SHP77 treated with DMSO at 0.1 percent for 48 hours (cell line): ENCODE results near the gene MYLK4.

Source experiments
- DNase-seq: peaks from one replicate; lab custom pipeline; 2025; lab: John Stamatoyannopoulos, UW

The MYLK4 gene

DNA sequence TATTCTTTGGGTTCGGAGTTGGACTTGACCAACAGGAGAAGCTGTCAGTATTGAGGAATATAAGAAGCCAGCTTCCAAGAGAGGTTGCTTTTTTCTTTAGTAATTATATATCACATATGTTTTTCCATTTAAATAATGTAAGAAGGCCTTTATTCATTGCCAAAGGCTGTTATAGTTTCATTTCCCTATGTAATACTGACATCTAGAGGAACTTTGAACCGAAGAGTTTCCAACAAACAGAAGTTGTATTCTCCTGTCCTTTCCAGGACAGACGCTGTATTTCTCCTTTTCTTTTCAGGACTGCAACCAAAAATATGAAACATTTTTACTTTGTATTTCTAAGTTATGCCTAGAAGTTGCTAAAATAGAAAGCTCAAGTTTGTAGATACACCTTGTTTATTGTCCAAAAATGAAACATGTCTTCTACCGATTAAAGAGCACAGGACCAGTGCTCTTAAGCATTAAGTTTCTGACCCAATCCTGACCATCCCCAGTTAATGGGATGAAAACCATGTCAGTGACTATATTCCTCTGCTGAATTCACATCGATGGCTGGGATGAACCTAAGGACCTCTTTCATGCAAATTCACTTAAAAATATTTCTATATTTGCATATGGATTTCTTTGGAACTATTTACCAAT is 55.1 kb downstream of the MYLK4 start:
- peak; percentile 15 for DNase-seq

DNA sequence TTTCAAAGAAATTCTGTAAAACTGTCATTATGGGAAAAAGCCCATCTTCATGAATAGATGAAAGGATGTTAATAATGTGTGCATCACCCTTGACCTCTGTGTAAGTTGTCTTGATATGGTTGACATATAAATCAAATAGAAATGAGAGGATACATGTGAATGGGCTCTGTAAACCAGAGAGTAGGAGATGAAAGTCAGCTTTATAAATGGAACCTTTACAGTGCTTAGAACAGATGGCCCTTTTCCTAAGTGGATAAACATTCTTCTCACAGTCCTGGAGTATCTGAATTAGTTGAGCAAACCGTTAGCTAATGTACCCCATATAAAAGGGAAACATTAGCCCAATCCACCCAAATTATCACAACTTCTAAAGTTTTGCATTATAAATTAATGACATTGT is 57.5 kb downstream of the MYLK4 start:
- no peak for DNase-seq

DNA sequence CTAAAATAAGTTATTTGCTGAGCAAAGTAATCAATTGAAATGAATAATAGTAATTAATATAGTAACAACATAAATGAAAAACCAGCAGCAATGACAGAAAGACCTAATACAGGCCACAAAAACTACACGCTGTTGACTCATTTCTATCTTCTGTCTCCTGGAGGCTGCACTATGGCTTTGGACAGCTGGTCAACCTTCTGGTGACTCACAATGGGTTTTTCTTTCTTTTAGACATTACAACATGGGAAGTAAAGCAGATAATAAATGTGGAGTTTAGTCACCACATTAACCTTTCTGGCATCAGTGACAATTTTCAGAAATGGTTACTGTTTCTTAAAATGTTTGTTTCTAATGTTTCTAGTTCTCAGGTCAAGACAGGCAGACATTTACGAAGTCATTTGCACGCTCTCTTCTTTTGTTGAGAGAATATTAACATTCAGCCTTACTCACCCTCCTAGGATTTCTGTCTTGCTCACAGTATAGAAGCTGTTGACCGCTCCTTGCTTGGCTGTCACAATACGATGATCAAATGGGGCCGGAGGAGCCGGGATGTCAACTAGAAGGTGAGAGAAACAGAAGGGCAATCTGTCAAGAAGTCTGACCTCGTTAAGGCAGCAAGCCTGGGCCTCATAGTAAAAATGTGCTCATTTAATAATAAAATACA is 62.2 kb downstream of the MYLK4 start:
- DNase-seq, result no peak

DNA sequence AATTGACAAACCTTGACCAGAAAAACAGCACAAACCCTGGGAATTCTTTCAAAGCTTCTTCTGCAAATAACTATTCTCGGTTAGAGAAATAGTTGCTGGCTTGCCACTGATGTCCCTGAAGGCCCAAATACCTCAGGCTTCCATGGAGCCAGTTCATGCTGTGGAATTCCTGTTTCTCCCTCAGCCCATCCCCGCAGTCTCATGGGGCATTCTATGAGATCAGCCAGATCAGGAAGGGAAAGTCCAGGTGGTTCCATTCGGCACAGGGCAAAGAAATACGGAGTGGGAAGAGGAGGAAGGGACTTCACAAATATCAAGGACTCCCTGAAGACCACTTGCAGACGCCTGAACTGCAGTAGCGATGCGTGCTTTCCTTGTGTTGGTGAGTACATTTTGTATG is 63.3 kb downstream of the MYLK4 start:
- DNase-seq, result no peak

DNA sequence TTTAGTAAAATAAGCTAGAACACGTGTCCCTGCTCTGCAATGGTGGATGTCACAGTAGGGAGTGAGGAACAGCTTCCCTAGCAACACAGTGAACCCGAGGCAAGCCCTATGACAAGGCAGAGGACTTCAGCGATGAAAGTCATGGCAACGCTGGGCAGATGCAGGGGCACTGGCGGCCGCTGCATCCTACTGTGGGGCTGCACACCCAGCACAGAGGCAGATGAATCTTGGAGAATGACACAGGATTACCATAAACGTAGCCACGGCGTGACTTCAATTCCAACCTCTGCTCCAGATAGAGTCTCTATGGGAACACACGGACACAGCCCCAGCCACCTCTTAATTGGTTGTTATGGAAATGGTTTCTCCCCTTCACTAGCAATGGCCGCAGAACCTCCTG is 64.2 kb downstream of the MYLK4 start:
- no peak for DNase-seq

DNA sequence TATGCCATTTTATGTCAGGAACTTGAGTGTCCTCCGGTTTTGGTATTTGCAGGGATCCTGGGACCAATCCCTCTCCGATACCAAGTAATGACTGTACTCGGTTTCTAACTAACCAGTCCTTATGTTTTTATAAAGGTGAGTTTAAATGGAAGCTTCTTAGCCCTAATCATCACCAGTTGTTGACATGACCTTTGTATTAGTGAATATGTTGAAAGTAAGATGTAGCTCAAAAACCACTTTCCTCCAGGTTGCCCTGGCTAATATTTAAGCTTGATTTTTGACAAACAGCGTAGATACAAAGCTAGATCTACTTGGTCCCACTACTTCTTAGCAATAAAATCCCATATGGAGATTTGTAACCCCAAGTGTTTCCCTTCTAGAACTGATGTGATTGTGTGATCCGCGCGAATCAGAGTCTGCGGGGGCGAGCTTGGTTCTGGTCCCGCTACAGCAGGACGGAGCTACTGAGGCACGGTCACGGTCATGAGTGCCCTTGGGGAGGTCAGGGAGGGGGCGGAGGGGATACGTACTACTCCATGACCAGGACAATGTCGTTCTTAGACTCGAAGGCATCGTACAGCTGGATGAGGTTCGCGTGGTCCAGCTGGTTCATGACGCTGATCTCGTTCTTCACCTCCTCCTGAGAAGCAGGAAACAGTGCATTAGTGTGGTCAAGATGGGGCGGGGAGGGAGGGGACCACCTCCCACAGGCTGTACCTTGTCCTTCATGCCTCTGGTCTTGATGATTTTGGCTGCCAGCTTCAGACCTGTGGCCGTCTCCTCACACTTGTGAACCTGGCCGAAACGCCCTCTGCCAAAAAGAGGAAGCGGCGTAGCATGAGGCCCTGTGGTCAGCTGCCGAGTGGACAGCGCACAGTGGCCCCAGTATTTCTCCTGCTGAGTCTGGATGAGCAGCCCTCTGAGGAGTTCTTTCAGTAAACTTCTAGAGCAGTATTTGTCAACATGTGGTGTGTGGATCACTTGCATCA is 65.7 kb downstream of the MYLK4 start:
- no peak for DNase-seq

DNA sequence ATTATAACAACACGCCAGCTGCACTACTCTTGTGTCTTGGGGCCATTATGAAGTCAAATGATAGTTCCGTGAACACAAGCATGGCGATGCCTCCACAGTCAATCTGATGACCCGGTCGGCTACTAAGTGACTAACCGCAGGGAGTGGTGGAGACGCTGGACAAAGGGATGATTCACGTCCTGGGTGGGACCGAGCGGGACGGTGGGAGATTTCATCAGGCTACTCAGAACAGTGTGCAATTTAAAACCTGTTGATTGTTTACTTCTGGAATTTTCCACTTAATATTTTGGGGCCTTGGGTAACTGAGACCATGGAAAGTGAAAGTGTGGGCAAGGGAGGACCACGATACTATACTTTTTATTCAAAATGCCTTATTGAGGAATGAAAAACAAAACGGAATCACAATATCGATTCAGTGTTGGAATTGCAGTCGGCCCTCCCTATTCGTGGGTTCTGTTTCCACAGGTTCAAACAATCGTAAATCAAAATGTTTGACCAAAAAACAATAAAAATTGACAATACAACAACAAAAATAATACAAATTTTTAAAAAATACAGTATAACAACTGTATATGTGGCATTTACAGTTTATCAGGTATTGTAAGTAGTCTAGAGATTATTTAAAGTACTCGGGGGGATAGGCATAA is 66.5 kb downstream of the MYLK4 start:
- DNase-seq, result no peak

DNA sequence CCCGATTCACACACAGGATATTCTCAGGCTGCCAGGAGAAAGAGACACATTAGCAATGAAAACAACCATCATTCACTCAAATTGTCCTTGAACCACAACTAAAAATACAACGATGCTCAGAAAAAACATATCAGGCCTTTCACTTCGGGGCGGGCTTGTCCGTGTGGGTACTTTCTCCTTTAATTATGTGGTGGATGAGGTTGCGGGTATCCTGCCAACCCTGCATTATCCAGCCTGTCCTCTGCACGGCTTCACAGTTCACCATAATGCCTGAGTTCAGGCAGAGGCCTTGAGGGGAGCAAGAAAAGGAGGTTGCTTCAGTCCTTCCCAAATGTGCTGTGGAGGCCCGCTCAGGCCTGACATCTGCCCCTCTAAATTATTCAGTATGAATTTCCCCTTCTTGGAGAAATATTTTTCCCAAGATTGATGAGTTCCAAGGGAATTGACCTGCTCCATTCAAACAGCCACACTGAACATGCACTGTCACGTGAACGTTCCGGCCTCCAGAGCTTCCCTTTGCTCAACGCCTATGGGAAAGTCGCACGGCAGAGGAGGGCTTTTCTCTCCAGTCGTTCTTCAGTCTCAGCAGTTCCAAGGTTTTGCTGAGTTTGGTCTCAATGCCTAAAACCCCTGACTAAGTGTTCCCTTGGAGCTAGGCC is 70.3 kb downstream of the MYLK4 start:
- DNase-seq, result no peak

DNA sequence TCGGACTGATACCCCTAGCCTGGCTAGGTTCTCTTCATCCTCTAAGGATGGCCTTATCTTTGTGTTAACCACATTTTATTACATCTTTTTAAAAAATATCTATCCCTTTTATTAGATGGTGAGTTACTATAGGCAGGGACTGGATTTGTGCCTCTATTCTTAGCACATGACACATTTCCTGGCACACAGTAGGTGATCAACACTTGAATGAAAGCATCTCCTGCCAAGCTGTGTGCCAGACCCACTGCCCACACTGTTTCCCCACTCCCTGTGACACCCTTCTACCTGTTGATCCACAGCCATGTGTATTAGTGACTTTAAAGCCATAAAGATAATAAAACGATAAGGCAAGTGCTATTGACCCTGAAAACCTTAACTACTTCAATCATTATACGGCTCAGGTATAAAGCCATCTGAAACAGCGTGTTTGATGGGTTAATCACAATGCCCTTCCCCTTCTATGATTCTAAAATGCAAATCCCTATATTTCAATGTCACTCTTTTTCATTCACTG is 73.6 kb downstream of the MYLK4 start:
- DNase-seq, result no peak

DNA sequence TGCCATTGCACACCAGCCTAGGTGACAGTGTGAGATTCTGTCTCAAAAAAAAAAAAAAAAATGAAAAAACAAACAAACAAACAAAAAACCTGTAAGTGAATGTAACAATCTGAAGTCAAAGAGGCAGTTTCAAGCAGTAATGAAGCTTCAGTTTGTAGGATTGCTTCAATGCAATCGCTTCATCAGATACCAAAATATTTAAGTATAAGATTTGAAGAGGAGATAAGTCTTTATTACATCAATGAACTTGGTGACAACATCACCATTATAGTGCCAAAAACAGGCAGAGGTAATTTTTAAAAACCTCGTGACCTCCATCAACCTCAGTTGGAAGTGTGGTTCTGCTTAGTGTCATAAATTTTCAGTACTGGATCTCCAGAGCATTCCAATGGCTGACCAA is 74.7 kb downstream of the MYLK4 start:
- no peak for DNase-seq

DNA sequence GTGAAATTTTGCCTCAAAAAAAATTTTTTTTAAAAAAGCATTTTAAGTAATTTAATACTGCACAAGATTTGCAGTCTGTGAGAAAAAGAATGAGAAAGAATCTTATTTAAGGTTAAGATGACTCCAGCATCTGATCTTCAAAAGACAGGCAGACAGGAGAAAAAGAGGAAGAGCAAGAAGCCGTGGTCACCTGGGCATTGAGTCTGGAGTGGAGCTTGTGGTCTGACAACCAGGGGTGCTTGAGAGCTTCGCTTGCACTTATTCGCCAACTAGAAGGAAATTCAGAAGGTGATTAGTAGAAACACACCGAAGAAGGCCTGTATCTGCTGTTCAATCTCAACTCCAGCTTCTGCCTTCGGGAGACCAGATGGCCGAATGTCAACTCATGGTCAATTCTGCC is 75.9 kb downstream of the MYLK4 start:
- no peak for DNase-seq

DNA sequence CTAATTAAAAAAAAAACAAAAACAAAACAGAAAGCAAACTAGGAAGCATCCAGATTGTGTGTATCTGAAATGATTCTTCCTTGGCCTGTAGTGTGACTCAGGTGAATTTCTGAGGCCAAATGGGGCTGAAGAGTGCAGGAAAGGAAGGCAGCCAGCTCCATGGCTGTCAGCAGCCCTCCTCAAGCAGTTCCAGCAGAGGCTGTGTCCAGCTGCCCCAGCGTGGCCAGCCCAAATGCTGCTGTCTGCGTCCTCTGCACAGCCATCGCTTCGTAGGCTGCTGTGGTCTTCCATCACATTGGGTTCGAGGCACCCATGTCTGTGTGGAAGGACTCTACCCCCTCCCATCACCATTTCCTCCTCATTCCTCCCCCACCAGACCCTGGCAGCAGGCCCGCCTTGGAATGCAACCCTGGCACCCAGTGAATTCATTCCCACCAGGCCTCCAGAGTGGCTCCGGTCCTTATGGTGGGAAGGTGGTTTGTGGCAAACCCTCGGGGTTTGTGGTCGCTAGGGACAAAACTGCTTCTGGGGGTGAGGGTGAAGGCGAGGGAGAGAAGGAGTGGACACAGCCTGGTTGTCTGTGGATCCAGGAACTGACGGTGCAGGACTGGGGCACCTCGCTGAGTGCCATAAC is 81.5 kb downstream of the MYLK4 start:
- DNase-seq, result no peak

DNA sequence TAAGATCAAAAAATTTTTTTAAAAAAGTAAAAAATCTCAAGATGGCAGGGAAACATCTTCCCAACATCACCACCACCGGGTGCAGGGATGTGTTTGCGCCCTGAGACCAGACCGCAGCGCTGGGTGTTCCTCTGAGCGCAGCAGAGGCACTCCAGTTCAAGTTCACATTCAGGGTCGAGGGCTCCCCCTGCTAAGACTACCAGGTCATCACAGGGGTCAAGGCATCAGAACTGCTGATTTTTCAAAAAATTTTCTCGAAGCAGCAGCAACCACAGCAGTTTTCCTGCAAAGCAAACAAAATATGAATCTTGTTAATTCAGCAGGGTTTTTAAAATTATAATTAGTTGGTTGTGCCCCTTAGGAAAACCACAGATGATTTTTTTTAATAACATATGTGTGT is 83.1 kb downstream of the MYLK4 start:
- DNase-seq, result no peak

DNA sequence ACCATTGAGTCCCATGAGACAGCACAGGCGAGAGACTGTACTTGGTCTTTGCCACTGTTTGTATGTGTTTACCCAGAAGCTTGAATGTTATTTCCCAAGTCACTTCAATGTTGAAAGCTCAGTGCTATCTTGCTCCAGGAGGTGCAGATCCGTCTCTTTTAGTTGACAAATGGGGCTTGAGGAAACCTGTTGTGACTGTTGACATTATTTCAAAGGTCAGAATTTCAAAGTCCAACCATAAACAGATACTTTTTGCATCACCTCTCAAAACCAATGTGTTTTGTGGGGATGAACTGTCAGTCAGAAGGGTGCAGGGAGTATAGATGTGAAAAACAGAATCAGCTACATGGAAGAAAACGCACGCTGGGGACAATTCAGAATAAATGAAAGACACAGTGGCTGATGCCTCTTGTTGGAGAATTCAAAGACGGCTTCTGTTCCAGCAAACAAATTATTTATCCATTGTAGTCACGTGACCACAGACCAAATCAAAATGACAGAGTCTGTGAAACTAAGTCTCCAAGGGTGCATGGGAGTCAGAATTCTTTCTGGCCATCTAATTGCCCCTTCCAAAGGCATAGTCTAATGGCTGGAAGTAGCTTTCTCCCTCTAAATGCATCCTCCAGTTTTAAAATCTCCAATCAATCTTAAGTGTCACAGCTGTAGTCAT is 83.7 kb downstream of the MYLK4 start:
- no peak for DNase-seq

DNA sequence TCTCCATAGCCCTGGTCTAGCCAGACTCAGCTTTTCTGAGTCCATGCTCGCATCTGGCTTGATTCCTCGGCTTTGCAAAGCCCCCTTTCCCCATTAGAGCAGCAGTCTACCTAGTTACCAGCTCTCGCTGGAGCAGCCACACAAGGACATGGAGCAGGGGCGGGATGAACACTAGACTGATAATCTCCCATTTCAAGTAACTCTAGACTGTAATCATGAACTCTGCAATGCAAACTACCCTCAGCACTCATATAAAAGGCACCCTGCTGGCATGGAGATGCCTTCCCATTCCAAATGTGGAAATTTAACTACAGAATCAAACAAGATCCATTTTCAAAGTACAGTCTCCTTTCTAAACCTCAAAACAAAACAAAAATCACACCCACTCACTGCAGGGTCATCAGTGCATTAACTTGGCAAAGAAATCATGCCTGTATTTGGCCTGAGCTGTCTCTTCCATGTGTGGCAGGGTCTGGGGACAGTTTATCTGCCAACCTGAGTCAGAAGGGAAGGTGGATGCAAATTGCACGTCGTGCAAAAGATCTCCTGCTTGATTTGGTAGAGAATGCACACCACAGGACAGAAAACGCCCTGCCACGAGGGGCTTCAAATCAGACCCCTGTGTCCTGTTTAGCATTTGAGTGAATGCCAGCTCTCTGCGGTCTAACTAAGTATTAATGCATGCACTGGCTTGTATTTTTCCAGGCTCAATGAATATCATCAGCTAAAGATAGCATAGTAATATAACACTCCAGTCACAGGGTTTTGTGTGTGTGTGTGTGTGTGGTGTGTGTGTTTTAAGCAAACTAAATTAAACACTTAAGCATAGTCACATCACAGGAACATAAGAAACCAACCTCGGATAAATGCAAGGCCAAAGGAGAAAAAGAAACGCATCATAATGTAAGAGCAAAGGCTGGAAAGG is 85.3 kb downstream of the MYLK4 start:
- DNase-seq, result no peak

DNA sequence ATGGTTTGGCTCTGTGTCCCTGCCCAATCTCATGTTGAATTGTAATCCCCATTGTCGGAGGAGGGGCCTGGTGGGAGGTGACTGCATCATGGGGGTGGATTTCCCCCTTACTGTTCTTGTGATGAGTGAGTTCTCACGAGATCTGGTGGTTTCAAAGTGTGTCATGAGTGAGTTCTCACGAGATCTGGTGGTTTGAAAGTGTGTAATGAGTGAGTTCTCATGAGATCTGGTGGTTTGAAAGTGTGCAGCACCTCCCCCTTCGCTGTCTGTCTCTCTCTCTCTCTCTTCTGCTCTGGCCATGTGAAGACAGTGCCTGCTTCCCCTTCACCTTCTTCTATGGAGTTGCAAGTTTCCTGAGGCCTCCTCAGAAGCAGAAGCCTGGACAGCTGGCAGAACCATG is 87.6 kb downstream of the MYLK4 start:
- no peak for DNase-seq

DNA sequence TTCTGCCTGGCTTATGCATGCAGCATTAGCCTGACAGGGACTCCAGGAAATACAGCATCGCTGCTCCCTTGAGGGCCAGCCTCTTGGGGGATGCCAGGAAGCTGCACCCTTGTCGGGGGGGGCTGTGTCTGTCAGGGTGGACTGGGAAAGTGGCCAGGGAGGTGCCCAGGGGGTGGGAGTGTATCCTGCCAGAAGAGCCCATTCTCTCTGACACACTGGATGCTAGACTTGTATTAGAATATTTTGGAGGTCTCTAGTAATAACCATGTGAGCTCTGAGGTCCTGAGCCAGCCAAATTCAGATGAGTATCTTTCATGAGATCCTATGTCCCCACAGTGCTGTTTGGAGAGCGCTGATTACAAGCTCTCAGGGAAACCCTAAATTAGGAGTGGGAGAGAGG is 89.1 kb downstream of the MYLK4 start:
- DNase-seq, result no peak

DNA sequence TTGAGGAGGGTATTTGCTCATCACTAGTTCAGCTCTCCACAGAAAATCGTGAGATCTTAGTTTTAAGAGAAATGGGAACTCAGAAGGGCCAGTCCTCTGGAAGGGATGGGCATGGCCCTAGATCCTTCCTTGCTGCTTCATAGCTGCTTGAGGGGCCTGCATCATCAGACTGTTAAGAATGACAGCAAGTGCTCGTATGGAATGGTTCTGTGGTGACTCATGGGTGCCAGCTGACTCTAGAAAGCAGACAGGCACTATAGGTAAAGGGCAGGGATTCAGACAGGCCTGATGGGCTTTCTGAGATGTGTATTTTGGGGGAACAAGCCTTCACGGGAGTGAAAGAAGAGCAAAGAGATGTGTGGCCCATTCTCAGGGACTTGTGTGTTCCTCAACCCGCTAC is 90.8 kb downstream of the MYLK4 start:
- no peak for DNase-seq

DNA sequence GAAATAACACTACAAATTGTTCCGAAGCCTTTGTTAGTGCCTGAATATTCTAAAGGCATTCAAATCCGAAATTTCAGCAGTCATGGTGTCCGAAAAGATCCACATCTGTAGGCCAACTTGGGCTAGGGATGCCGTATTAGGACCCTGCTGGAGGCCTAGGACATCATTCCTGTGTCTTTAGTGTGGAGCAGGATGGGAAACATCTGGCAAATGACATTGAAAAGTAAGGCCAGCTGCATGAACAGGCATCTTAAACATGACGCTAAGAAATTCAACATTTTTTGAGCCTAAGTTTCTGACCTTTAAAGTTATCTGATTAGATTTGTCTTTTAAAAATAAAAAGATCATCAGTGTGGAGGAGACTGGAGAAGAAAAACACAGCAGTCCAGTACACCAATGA is 91.3 kb downstream of the MYLK4 start:
- no peak for DNase-seq

DNA sequence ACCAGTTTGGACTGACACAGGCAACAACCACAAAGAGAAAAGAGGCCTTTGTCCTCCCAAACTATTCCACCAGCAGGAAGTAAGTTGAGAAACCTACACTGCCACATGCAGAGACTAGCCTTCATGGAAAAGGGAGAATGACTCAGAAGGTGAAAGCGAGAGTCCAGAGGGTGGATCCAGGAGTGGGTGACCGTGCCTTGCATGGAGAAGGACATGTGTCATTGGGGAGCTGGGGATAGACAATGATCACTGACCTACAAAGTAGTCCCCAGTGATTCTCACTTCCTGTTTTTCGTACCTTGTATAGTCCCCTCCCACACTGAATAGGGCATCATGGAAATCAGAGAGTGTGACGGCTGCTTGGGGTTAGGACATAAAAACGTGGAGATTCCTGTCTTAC is 91.9 kb downstream of the MYLK4 start:
- DNase-seq, result no peak
